Gastroesophageal sphincter (tissue), 4 donors: ENCODE data around the gene TBC1D32. TPM values are rescaled to one million over a fixed set of nuclear protein-coding genes. Genes with fewer than 3 reads are reported as not detected.

ENCODE experiments used
- ATAC-seq: fragments of 150-250 bp; one replicate; pipeline ENCODE4 v1.9.1; 2016; ENCODE audit warnings: mild to moderate bottlenecking, moderate library complexity
- H3K27ac ChIP-seq, 4 donors: fragments of 200-600 bp; sonication (generic) in 3 of 4; 1 replicate in 3 of 4; 2 replicates in 1 of 4; pipeline ENCODE4 v1.5.1; 2016 to 2019
- H3K27me3 ChIP-seq: fragments of 200-600 bp; sonication (generic); one replicate; pipeline ENCODE4 v1.5.1; 2019
- H3K36me3 ChIP-seq, 2 donors: fragments of 200-600 bp; sonication (generic); one replicate each; pipeline ENCODE4 v1.5.1; 2019; ENCODE audit warnings: control low read depth in 1 of 2
- H3K4me1 ChIP-seq, 3 donors: fragments of 200-600 bp; sonication (generic); 1 replicate in 2 of 3; 2 replicates in 1 of 3; pipeline ENCODE4 v1.5.1; 2016 to 2019; ENCODE audit warnings: control low read depth in 2 of 3
- H3K4me3 ChIP-seq, 2 donors: fragments of 200-600 bp; sonication (generic); one replicate each; pipeline ENCODE4 v1.5.1; 2019; ENCODE audit warnings: mild to moderate bottlenecking in 1 of 2, moderate library complexity in 1 of 2
- H3K9me3 ChIP-seq, 3 donors: fragments of 200-600 bp; sonication (generic); one replicate each; pipeline ENCODE4 v1.5.1; 2017 to 2019; ENCODE audit warnings: control low read depth in 2 of 3
- EP300 ChIP-seq: sonication (generic); formaldehyde crosslinking; IDR thresholded peaks from one replicate; pipeline ENCODE4 v1.6.1; 2017; ENCODE audit warnings: antibody characterized with exemption, mild to moderate bottlenecking
- POLR2A ChIP-seq, 2 donors: fragments of 450-650 bp; IDR thresholded peaks; one replicate each; pipeline ENCODE4 v1.6.1; 2017; ENCODE audit warnings: antibody characterized with exemption in 2 of 2, mild to moderate bottlenecking in 2 of 2, moderate library complexity in 1 of 2
- POLR2AphosphoS5 ChIP-seq: sonication (generic); formaldehyde crosslinking; IDR thresholded peaks from one replicate; pipeline ENCODE4 v1.6.1; 2017; ENCODE audit warnings: antibody characterized with exemption
- WGBS, 2 donors: methylation state at CpG; one replicate each; pipeline ENCODE4 v1.1.5; 2018; ENCODE audit warnings: low coverage in 1 of 2; 5-methylcytosine and 5-hydroxymethylcytosine counted together
- total RNA-seq, 4 donors: library from RNA; depleted of rRNA; stranded (reverse); fragments of >200 nt; gene quantifications; one replicate each; pipeline ENCODE4 v1.1.0, GENCODE V29; 2016
- TF ChIP-seq, protein P1 (sequence below), 4 experiments: fragments of 200-600 bp in 2 of 4; fragments of 450-650 bp in 2 of 4; sonication (generic) in 1 of 4; IDR thresholded peaks; one replicate each; pipeline ENCODE4 v1.5.1; 2017 to 2019; ENCODE audit warnings: antibody characterized with exemption in 4 of 4, mild to moderate bottlenecking in 2 of 4, moderate library complexity in 2 of 4

Gene TBC1D32
- total RNA-seq, 4 donors from 2014 or later, result 1.7 to 9.7 (median 3.7) TPM

DNA sequence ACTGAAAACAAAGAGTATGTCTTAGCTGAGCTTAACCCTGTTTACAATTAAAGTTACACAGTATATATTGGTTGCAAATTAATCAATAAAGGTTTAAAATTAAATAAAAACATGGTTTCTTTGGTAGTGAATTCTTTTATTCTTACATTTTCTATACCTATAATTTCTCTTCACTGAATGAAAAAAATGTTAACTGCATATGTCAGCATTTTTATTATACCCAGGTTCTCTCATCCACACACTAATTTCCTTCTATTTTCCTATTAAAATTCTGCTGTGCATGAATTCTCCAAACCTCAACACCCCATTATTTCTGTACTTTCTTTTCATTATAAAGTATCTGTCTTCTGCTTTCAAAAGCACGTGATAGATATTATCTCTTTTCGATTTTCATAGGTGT lies 91.9 kb downstream of the TBC1D32 start:
- Histone ChIP-seq H3K27ac (no peak overlapping the region), H3K4me3 (no peak overlapping the region), H3K27me3 (no peaks in the 10 kb centered on the region), H3K4me1 (no peaks in the 10 kb centered on the region), H3K9me3 (peaks cover 0 to 11% (median 0%) of the 10 kb centered on the region in 3 donors), H3K36me3 (peaks cover 0 to 11% of the 10 kb centered on the region in 2 donors)
- no peak for ATAC-seq
- TF ChIP-seq EP300, result no peak
- TF ChIP-seq POLR2AphosphoS5, result no peak
- TF ChIP-seq, protein P1, sequence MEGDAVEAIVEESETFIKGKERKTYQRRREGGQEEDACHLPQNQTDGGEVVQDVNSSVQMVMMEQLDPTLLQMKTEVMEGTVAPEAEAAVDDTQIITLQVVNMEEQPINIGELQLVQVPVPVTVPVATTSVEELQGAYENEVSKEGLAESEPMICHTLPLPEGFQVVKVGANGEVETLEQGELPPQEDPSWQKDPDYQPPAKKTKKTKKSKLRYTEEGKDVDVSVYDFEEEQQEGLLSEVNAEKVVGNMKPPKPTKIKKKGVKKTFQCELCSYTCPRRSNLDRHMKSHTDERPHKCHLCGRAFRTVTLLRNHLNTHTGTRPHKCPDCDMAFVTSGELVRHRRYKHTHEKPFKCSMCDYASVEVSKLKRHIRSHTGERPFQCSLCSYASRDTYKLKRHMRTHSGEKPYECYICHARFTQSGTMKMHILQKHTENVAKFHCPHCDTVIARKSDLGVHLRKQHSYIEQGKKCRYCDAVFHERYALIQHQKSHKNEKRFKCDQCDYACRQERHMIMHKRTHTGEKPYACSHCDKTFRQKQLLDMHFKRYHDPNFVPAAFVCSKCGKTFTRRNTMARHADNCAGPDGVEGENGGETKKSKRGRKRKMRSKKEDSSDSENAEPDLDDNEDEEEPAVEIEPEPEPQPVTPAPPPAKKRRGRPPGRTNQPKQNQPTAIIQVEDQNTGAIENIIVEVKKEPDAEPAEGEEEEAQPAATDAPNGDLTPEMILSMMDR (IDR thresholded peaks at IDR 0.05), result no peak
- TF ChIP-seq POLR2A (IDR thresholded peaks at IDR 0.05), result no peak
- whole genome bisulfite sequencing, 2 donors, result 89 to 92% methylated on average over 2 of the region's 2 CpGs

GRCh38 chr6:121237859-121238258 lies 96.4 kb downstream of the TBC1D32 start:
- no peaks in the 10 kb centered on the region for H3K9me3 ChIP-seq

GRCh38 chr6:121236984-121237383 lies 97.3 kb downstream of the TBC1D32 start:
- no peaks in the 10 kb centered on the region for H3K27me3 ChIP-seq
- TF ChIP-seq POLR2AphosphoS5, result no peak
- TF ChIP-seq, protein P1 (IDR thresholded peaks at IDR 0.05), result no peak
- peaks cover 0 to 4% of the 10 kb centered on the region in 2 donors for H3K36me3 ChIP-seq
- no peaks in the 10 kb centered on the region for H3K9me3 ChIP-seq
- H3K27ac ChIP-seq, result no peak overlapping the region
- no peak overlapping the region for H3K4me3 ChIP-seq
- ATAC-seq, result no peak
- H3K4me1 ChIP-seq, result no peaks in the 10 kb centered on the region

More at GRCh38 chr6:121237859-121238258, 96.4 kb downstream of the TBC1D32 start:
- Histone ChIP-seq H3K4me1 (no peaks in the 10 kb centered on the region), H3K27ac (no peak overlapping the region), H3K4me3 (no peak overlapping the region), H3K27me3 (no peaks in the 10 kb centered on the region), H3K36me3 (peaks cover 0 to 4% of the 10 kb centered on the region in 2 donors)
- TF ChIP-seq EP300 (no peak), POLR2AphosphoS5 (no peak), POLR2A (IDR thresholded peaks at IDR 0.05) (no peak)
- TF ChIP-seq, protein P1 (IDR thresholded peaks at IDR 0.05), result no peak
- no peak for ATAC-seq
- WGBS, 2 donors, result 95 to 100% methylated on average over 1 of the region's 1 CpG

DNA sequence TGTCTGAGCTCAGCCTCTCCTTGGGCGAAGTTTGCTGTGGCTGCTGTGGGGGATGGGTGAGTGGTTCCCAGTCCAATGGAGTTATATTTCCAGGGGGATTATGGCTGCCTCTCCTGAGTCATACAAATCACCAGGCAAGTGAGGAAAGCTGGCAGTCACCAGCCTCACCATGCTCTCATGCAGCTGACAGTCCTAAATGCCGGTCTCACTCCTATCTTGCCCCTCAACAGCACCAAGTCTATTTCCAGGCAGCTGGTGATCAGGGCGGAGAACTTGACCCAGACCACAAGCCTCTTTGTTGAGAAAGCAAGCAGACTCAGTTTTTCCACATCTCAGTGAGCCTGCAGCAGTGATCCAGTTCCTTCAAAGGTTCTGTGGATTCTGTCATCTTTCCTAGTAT lies 98.9 kb downstream of the TBC1D32 start:
- H3K4me3 ChIP-seq, result no peak overlapping the region
- TF ChIP-seq POLR2AphosphoS5 (no peak), POLR2A (IDR thresholded peaks at IDR 0.05) (no peak), EP300 (no peak)
- TF ChIP-seq, protein P1 (IDR thresholded peaks at IDR 0.05), result no peak
- no peak overlapping the region for H3K27ac ChIP-seq
- no peaks in the 10 kb centered on the region for H3K9me3 ChIP-seq
- H3K27me3 ChIP-seq, result no peaks in the 10 kb centered on the region
- peaks cover 0 to 4% of the 10 kb centered on the region in 2 donors for H3K36me3 ChIP-seq
- WGBS, 2 donors, result 80 to 100% methylated on average over 1 of the region's 3 CpGs
- H3K4me1 ChIP-seq, result no peaks in the 10 kb centered on the region
- ATAC-seq, result no peak

DNA sequence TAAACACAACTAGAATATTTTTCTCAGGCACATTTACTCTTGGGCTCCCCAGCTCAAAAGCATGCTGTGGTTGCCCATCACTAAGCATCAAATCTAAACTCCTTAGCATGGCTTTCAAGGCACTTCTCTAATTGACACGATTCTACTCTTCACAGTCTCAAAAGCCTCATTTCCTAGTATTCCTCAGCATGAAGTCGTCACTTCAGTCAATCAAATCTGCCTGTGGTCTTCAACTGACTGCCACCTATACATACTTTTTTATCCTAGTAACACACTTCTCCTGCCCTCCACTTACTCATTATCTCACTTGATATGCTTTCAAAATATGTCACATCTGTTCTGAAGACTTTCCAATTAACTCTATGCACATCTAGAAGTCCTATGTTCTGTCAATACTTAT lies 110.3 kb downstream of the TBC1D32 start:
- Histone ChIP-seq H3K4me1 (no peaks in the 10 kb centered on the region), H3K9me3 (no peaks in the 10 kb centered on the region), H3K27me3 (no peaks in the 10 kb centered on the region), H3K27ac (no peak overlapping the region), H3K4me3 (no peak overlapping the region), H3K36me3 (no peaks in the 10 kb centered on the region)
- no peak for ATAC-seq
- no peak for TF ChIP-seq POLR2AphosphoS5
- TF ChIP-seq, protein P1 (IDR thresholded peaks at IDR 0.05), result no peak
- no peak for TF ChIP-seq EP300
- no peak for TF ChIP-seq POLR2A (IDR thresholded peaks at IDR 0.05)
- WGBS, 2 donors, result 75 to 76% methylated on average over 2 of the region's 2 CpGs
